HG03565 (cell line): ENCODE results near the gene LRRC51.
A peak's percentile ranks its signal among the peaks of the same experiment; 100 is the strongest.
"Not testable (repeated sequence)": the region's sequence is repeated elsewhere in the genome, so short reads cannot be mapped to it uniquely, and the experiment has no call there.

Source experiments
- ATAC-seq: cut with Tn5 transposase; IDR thresholded peaks from one replicate; pipeline ENCODE4 v1.9.1; 2021; ENCODE audit warnings: mild to moderate bottlenecking, moderate library complexity; ENCODE audit not compliant: unreplicated experiment

LRRC51 gene

DNA sequence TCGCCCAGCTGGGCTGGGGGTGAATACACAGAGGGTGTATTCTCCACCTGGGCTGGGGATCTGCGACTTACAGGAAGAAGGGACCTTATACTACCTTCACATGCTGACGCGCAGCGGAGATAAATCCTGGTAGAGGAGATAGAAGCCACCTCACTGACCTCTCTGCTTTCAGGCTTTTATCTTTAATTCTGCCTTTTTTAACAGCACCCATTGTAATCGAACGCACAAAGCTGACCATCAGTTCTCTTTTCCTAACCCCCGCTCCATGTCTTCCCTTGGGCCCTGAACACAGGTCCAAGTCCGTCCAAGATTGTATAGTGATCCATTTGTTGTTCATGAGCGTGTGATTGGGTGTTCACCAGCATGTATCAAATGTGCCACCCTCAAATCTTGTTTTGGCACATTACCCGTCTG is 23.1 kb downstream of the LRRC51 start:
- ATAC-seq: no peak

DNA sequence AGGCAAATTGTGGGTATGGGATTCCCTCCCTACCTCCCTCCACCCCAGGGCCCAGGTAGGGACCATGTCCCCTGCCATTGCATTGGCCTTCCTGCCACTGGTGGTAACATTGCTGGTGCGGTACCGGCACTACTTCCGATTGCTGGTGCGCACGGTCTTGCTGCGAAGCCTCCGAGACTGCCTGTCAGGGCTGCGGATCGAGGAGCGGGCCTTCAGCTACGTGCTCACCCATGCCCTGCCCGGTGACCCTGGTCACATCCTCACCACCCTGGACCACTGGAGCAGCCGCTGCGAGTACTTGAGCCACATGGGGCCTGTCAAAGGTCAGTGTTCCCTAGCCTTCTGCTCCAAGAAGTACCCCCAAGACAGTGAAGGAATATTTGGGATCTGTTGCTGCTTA is 25.2 kb downstream of the LRRC51 start, which contains the start of gene TOMT:
TOMT (plus strand) TSS at position 37 of the 400 bp plus-strand sequence; CDS start at position 65, 28 bp downstream.
- ATAC-seq: no peak

DNA sequence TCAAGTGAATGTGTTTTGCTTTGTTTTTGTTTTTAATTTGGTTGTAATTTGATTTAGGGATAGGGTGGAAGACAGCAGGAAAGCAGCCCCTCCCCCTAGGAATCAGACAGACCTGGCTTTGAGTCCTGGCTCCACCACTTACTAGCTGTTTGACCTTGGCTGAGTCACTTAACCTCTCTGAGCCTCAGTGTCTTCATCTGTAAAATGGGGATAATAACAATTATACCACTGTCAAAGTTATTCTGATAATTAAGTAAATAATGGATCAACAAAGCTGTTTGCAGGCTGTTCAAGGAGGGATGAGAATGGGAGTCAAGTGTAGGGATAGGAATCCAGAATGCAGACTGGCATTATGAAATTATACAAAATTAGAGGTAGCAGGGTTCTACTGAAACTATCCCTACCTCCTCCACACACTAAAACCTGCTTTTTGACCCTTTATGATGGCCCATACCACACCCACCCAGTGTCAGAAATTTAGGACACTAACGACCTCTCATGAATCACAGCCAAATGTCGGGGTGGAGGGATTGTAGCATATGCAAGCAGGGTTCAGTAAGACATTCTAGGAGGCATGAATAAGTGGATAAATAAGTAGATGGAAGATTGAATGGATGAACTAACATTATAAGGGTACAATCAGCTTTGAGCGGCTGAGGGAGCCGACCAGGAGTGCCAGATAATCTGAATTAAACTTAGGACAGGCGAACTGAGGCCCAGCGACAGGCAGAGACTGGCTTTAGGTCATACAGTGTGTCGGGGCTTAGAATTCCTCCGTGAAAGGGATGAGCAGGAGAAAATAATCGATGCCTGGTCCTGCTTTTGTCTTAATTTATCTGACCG is 30.9 kb downstream of the LRRC51 start:
- no peak for ATAC-seq

DNA sequence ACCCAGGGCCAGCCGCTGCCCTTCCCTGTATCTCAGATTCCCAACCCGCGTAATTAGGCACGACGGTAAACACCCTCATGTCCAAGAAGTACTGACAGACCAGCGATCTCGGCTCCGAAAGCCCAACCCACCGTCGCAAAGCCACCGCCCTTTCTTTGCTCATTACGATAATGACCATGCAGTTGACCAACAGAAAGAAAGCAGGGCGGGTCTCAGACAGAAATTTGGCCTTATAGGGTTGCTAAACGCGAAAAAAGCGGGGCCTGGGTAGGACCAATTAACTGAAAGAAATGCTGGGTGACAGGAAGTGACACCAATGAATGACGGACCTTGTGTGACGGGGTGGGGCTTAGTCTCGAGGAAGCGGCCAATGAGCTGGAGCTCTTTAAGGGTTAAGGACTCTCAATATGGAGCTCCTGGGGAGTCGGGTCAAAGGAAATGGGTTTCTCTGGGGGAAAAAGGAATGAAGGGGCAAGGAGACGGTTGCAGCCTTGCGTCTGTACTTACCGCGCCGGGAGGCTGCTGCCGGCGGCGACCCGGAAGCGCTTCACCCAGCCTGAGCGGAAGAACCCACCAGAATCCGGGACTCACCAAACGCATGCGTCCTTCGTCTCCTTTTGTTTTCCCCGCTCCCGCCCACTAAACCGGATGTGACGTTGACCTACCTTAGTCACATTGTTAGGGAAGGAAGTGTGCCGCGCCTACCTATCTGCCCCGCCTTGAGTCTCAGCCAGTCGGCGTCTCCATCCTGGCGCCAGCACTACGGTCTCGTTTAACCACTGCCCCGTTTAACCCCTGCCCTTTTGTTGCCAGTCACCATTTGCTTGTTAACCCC is 31.7 kb downstream of the LRRC51 start, which contains the start of gene ANAPC15:
ANAPC15 (minus strand) TSS at position 553 of the 835 bp plus-strand sequence. CDS start 1,419 bp downstream, outside the sequence.
- ATAC-seq: peak; percentile 79

DNA sequence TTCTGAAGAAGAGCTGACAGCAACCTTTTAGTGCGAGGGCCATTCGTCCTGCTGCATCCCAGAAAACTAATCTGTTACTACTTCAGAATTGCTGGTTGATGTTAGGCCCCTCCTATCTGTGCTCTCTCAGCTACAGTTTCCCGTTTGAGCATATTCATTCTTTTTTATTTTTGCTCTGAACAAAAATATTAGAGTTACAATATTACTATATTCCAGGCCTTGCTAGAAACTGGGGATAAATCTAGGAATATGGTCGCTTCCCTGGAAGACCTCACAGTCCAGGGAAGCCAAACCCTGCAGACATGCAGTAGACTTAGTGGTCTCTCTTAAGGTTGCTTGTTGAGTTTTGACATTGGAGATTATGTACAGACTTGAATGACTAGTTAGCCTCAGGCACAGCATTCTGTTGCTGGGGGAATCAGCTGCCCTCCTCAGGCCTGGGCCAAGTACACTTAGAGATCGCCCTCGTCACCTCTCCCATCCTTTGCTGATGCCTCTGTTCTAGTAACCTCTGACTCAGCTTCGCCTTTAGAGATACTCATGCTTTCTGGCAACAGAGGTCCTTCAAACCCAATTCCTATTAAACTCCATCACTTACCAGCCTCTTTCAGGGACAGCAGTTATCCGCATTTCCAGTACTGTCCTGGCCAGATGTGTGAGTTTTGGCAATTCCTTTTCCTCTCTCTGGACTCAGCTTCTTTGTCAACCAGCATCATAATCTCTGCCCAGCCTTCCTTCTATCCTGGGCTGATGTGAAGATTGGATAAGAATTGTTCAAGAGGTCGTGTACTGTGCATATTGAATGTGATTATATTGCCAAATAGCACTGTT is 32.5 kb downstream of the LRRC51 start:
- ATAC-seq: no peak

DNA sequence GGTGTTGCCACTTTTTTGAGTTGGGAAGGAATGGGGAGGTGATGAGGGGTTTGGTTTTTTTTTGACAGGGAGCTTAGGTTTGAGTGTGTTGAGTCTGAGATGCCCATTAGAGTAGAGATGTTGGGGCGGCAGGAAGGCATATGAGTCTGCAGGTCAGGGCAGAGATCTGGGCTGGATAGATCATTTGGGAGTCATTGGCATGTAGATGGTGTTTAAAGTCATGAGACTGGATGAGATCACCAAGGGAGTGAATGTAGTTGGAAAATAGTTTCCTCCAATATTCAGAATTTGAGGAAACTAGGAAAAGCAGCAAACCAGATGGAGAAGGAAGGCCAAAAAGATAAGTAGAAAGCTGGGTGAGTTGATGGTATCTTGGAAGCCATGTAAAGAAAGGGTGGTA is 33.9 kb downstream of the LRRC51 start:
- no peak for ATAC-seq

DNA sequence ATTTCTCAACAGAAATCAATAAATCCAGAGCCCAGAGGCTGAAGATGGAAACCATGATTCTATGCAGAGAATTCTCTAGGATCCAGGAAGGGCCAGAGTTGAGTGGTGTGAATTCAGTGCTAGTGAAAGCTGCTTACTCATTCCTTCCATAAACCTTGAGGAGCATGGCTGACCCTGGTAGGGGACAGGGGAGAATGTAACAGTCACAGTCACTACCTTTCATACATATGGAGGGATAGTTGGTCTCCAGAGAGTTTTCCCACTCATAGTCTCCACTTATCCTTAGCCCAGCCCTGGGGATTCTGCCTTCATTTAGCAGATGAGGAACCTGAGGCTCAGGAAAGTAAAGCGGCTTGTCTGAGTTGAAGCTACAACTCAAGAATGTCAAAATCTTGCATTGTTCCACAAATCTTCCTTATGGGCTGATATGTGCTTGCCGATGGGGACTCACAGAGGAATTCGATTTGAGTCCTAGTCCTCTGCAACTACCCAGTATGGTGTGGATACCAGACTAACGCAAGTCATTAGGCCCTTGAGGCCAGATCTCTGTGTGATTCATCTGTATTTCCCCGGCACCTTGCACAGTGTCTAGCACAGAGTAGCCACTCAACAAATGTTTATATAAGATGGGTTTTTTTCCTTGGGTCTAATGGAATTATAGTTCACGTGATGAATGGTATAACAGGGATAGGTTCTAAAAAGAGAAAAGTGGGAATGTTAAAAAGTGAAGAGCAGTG is 35.5 kb downstream of the LRRC51 start:
- ATAC-seq: no peak

DNA sequence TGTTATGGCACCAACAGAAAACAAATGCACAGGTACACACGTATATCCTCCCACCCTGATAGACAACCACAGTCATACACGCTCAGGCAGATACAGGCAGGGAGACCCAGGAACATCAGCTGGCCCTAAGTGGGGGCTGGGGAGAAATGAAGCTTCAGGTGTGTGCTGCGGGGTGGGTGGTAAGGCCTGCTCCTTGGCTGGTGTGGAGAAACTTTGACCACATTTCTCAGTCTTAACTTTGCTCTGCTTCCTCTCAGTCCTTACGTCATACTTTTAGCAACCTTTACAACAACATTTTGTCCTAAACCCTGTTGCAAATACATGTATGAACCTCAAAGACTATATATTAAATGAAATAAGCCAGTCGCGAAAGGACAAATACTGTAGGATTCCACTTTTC is 38.5 kb downstream of the LRRC51 start:
- ATAC-seq: no peak

DNA sequence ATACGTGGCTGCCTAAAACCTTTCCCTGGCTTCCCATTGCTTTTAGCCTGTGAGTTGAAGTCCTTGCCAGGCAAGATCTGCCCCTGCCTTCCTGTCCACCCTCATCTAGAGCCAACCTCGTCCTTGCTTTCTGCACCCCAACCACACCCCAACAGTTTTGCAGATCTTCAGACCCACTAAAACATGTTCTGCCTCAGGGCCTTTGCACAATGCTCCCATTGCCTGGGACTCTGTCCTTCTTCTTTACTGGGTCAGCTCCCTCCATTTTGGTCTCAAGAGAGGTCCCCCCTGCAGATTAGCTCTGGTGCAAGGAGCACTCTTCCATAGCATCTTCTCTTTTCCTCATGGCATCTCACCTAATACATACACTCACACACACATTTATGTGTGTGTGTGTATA is 40.3 kb downstream of the LRRC51 start:
- ATAC-seq: no peak

DNA sequence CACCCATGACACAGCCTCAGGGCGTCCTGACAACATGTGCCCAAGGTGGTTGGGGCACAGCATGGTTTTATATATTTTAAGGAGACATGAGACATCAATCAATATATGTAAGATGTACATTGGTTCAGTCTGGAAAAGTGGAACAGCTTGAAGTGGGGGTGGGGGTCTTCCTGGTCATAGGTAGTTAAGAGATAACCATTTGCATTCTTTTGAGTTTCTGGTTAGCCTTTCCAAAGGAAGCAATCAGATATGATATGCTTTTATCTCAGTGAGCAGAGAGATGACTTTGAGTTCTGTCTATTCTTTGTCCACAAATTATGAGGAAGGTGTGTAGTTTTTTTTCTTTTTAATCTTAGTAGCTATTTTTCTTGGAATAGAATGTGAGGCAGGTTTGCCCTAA is 42.0 kb downstream of the LRRC51 start:
- ATAC-seq: no peak

DNA sequence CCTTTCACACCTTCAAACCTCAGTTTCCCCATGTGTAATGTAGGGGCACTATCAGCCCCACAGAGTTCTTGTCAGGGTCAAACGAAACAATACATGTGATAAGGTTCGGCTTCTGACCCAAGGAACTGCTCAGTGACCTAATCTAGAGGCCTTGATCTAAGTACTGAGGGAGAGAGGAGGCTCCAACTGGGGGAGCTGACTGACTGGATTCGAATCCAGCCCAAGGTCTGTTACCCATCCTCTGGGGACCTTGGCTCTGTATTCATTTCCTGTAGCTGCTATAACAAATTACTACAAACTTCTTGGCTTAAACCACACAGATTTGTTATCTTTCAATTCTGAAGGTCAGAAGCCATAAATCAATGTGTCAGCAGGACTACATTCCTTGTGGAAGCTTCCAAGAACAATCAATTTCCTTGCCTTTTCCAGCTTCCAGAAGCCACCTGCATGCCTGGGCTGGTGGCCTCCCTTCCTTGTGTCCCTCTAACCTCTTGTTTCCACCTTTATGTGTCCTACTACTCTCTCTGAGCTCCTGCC is 42.5 kb downstream of the LRRC51 start:
- no peak for ATAC-seq

DNA sequence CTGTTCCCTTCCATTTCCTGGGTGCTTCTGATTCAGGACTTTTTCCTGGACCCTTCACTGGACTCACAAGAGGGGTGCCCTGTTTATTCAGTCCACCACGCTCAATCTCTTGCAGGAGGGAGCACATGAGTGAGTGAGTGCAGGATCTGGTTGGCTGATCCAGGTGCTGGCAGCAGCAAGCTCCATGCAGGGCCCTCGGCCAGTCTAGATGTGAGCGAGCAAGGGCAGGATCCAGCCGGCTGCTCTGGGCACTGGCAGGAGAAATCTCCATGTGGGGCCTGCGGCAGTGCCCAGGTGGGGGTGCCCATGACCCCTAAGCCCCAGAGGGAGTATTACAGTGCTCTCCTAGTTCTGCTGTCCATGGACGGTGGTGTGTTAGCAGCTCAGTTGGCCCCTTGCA is 43.4 kb downstream of the LRRC51 start:
- ATAC-seq: no peak

DNA sequence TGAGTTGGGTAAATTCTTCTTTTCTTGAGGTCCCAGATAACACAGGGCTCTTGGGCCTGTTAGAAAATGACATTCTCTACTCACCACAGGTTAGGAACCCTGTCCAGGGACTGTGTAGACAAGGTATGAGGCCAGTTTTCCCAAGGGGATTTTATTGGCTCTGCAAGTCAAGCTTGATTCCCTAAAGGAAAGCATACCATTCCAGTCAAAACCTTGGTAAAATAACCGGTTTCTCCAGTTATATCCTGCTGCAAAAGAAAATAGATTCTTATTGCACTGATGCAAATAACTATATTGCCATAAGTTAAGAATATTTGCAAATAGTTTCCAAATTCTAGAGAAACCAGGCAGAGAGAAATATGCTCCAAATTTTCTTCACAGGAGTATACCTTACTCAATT is 45.3 kb downstream of the LRRC51 start:
- ATAC-seq: no peak

DNA sequence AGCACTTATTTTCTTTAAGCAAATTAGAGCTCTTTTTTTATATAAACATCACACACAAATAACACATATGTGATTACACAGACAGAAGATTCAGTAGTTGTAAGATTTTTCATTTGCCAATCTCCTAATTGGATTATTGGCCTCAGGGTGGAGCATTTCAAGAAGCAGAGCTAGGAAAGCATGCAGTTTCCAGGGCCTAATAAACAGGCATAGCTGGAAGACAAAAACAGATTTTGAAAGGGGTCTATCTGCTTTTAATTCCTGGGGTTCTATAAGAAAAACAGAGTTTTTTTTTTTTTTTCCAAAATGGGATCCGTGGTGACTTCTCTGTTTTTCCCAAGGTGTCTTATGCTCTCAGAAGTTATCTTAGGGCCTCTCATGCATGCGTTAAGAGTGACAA is 47.3 kb downstream of the LRRC51 start:
- no peak for ATAC-seq

DNA sequence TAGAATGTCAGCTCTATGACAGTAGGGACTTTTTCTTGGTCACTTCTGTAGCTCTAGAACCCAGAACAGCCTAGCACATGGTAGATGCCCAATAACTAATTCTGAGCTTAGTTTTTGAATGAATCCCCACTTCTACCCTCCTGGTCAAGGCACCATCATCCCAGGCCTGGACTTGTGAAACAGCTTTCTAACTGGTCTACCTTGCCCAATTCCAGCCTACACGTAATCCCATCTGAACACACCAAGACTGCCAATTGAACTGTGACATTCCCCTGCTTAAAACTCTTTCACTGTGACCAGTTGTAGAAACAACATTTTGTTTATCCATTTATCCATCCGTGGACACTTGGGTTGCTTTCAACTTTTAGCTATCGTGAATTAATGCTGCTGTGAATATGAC is 48.7 kb downstream of the LRRC51 start:
- no peak for ATAC-seq

DNA sequence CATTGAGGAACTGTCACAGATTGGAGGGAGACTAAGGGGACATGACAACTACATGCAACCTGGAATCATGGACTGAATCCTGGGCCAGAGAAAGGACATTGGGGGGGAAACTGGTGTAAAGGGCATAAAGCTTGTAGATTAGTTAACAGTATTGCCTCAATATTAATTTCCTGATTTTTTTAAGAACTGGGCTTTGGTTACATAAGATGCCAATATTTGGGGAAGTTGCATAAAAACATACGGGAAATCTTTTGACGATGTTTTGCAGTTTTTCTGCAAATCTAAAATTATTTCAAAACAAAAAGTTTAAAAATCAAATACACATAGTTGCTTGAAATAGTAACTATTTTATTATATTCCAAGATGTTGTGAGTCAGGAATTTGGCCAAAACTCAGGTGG is 52.0 kb downstream of the LRRC51 start:
- ATAC-seq: no peak

DNA sequence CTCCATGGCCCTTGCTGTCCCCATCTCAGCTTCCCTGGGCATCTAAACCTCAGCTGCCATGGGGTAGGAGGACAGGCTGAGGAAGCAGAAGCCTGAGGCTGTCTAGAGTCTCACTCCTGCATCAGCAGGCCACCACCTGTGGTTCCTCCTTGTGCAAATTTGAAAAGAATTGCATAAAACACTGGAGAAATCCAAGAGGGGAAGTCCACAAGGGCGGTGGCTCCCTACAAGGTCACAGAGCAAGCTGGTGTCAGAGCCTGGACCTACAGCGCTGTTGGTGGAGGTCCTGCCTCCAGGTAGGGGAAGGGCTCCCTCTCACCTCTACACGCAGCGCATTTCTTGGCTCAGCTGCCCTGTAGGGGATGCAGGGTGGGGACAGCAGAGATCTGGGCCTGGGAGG is 54.8 kb downstream of the LRRC51 start, which contains the start of gene FOLR3:
FOLR3 (plus strand) TSS at position 253 of the 400 bp plus-strand sequence. CDS start 228 bp downstream, outside the sequence.
- ATAC-seq: not testable (repeated sequence)

DNA sequence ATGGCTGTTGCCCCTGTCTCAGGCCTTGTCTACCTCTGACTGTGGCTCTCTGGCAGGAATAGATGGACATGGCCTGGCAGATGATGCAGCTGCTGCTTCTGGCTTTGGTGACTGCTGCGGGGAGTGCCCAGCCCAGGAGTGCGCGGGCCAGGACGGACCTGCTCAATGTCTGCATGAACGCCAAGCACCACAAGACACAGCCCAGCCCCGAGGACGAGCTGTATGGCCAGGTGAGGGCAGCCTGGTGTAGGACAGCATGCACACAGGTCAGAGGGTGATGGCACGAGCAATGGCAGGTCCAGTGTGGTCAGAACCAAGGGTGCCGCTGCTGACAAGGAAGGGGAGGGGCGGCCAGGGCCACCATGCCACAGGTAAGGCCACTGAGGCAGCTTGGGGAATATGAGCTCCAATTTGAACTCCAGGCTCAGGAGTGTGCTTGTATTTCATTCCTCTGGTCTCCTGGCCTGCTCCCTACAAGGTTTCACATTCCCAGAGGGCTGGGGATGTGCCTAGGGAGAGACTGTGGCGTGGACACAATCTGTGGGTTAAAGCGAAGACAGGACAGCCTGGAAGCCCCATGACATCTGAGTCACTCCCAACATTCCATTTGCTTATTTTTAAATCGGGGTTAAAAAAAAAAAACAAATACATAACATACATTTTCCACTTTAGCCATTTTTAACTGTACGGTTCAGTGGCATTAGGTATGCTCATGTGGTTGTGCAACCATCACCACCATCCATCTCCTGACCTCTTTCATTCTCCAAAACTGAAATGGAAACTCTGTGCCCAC is 55.4 kb downstream of the LRRC51 start:
- no peak for ATAC-seq

DNA sequence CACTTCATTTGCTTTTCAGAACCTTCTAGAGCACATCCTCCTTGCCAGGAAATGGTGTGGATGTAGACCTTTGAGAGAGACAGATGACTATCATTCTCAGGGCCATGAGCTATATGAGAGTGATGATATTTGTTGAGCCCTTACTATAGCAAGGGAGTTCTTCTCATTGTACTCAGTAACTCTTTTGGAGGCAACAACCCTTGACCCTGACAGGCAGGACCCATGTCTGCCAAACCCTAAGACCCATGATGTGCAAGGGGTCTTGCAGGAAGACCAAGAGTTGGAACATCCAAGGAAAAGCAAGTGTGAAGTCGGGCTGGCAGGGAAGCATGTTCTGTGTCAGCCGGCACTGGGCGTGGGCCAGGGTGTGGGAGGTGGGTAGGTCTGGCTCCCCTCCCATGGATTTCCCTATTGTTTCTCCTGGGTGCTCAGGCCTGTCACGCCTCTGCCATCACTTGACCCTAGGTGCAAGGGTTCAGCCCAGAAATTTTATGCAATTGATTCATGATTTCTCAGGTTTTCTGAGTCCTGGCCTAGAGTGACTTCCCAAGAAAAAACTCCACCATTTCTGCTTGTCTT is 56.1 kb downstream of the LRRC51 start:
- ATAC-seq: no peak
